Loucy (cell line): ENCODE results near the gene CD101.

ENCODE experiments used
- EZH2phosphoT487 ChIP-seq: fragments of 200-600 bp; IDR thresholded peaks from 2 replicates; pipeline ENCODE4 v1.6.1; 2018; ENCODE audit warnings: antibody characterized with exemption, mild to moderate bottlenecking, moderate library complexity, borderline replicate concordance
- TF ChIP-seq, protein P1 (sequence below): fragments of 200-600 bp; sonication (generic); conservative IDR thresholded peaks from 2 replicates; pipeline ENCODE4 v1.5.1; 2014; ENCODE audit warnings: mild to moderate bottlenecking, antibody characterized with exemption, low read length

DNA sequence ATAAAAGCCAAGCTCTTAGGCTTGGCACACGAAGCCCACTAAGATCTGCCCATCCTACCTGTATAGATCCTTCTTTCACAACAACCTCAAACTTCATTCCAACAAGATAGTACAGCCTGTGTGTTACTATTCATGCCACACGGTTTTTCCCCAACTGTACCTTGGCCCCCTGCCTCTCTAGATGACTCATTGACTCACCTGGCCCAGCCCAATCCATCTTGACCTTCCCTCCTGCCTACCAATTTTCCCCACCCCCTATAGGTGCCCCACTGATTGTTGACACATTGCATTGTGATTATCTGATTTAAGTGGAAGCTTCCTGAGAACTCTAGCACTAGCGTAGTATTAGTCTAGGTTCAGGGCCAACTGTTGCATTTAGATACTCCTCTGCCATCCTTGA is 2.0 kb upstream of the CD101 start:
- TF ChIP-seq, protein P1, sequence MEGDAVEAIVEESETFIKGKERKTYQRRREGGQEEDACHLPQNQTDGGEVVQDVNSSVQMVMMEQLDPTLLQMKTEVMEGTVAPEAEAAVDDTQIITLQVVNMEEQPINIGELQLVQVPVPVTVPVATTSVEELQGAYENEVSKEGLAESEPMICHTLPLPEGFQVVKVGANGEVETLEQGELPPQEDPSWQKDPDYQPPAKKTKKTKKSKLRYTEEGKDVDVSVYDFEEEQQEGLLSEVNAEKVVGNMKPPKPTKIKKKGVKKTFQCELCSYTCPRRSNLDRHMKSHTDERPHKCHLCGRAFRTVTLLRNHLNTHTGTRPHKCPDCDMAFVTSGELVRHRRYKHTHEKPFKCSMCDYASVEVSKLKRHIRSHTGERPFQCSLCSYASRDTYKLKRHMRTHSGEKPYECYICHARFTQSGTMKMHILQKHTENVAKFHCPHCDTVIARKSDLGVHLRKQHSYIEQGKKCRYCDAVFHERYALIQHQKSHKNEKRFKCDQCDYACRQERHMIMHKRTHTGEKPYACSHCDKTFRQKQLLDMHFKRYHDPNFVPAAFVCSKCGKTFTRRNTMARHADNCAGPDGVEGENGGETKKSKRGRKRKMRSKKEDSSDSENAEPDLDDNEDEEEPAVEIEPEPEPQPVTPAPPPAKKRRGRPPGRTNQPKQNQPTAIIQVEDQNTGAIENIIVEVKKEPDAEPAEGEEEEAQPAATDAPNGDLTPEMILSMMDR = no peak
- no peak for TF ChIP-seq EZH2phosphoT487
